Measurements from ENCODE around the gene CHRNE. TPM values are rescaled to one million over a fixed set of nuclear protein-coding genes. Genes with fewer than 3 reads are reported as not detected.

CHRNE gene
- total and polyA plus RNA-seq, 7 donors, result 0.16 to 1.1 (median 0.34) TPM

DNA sequence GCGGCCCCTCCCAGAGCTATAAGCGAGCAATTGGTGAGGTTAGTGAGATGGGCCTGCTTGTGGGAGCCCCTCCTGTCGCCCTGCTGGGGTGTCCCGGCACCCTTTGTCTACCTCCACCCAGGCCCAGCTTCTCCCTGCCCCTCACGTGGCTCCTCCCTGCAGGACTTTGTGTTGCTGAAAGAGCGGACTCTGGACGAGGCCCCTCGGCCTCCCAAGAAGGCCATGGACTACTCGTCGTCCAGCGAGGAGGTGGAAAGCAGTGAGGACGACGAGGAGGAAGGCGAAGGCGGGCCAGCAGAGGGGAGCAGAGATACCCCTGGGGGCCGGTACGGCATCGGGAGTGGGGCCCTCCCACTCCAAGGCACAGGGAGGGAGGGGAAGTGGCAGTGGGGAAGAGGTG, 9.6 kb downstream of the CHRNE start:
- TF ChIP-seq, protein P1, sequence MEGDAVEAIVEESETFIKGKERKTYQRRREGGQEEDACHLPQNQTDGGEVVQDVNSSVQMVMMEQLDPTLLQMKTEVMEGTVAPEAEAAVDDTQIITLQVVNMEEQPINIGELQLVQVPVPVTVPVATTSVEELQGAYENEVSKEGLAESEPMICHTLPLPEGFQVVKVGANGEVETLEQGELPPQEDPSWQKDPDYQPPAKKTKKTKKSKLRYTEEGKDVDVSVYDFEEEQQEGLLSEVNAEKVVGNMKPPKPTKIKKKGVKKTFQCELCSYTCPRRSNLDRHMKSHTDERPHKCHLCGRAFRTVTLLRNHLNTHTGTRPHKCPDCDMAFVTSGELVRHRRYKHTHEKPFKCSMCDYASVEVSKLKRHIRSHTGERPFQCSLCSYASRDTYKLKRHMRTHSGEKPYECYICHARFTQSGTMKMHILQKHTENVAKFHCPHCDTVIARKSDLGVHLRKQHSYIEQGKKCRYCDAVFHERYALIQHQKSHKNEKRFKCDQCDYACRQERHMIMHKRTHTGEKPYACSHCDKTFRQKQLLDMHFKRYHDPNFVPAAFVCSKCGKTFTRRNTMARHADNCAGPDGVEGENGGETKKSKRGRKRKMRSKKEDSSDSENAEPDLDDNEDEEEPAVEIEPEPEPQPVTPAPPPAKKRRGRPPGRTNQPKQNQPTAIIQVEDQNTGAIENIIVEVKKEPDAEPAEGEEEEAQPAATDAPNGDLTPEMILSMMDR (IDR thresholded peaks at IDR 0.05), result no peak
- Histone ChIP-seq H3K4me3 (no peak overlapping the region), H3K4me1 (no peaks in the 10 kb centered on the region), H3K36me3 (ENCODE audit: insufficient read depth in 1 of 2, low read depth in 1 of 2) (peaks cover 0 to 91% of the 10 kb centered on the region in 2 donors), H3K27ac (no peak overlapping the region), H3K27me3 (ENCODE audit: insufficient read depth in 3 of 3, low read length in 2 of 3) (no peaks in the 10 kb centered on the region), H3K9me3 (no peaks in the 10 kb centered on the region)
- intact Hi-C loops (cut with DNase I), result no loop called here
- ATAC-seq, result no peak
- 85 to 91% (median 90%) methylated on average over 13 to 18 of the region's 18 CpGs for WGBS, 3 donors
- peak in 1 of 2 donors; percentile 48 for DNase-seq

DNA sequence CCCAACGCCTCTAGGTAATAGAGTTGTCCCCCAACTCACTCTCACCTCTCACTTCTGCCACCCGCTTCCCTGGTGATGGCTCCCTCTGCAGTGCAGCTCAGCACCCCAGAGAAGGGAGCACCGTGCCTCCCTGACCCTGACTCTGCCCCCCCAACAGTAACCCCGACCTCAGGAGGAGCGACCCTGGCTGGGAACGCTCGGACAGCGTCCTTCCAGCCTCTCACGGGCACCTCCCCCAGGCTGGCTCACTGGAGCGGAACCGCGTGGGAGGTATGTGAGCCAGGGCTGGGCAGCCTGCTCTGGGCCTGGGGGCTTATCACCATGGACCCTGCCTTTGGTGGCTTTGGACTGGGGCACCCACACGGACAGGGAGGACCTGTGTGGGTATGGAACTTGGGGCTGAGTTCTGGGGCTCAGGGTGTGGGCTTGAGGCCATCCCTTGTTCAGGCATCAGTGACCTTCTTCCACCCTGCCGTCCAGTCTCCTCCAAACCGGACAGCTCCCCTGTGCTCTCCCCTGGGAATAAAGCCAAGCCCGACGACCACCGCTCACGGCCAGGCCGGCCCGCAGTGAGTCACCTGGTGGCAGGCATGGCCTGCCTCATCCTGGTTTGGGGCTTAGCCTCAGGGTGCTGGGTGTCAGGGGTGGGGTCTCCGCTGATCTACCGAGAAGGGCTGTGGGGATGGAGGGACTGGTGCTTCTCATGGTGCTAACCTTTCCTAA, 10.2 kb downstream of the CHRNE start:
- ATAC-seq, result no peak
- DNase-seq, result peak in 1 of 2 donors; percentile 50
- WGBS, 3 donors, result 82 to 87% (median 84%) methylated on average over 22 to 23 of the region's 23 CpGs
- Histone ChIP-seq H3K27me3 (ENCODE audit: insufficient read depth in 3 of 3, low read length in 2 of 3) (no peaks in the 10 kb centered on the region), H3K36me3 (ENCODE audit: insufficient read depth in 1 of 2, low read depth in 1 of 2) (peaks cover 0 to 97% of the 10 kb centered on the region in 2 donors), H3K4me1 (no peaks in the 10 kb centered on the region), H3K4me3 (no peak overlapping the region), H3K27ac (no peak overlapping the region), H3K9me3 (no peaks in the 10 kb centered on the region)
- intact Hi-C loops (cut with DNase I), result no loop called here
- TF ChIP-seq, protein P1 (IDR thresholded peaks at IDR 0.05), result no peak

DNA sequence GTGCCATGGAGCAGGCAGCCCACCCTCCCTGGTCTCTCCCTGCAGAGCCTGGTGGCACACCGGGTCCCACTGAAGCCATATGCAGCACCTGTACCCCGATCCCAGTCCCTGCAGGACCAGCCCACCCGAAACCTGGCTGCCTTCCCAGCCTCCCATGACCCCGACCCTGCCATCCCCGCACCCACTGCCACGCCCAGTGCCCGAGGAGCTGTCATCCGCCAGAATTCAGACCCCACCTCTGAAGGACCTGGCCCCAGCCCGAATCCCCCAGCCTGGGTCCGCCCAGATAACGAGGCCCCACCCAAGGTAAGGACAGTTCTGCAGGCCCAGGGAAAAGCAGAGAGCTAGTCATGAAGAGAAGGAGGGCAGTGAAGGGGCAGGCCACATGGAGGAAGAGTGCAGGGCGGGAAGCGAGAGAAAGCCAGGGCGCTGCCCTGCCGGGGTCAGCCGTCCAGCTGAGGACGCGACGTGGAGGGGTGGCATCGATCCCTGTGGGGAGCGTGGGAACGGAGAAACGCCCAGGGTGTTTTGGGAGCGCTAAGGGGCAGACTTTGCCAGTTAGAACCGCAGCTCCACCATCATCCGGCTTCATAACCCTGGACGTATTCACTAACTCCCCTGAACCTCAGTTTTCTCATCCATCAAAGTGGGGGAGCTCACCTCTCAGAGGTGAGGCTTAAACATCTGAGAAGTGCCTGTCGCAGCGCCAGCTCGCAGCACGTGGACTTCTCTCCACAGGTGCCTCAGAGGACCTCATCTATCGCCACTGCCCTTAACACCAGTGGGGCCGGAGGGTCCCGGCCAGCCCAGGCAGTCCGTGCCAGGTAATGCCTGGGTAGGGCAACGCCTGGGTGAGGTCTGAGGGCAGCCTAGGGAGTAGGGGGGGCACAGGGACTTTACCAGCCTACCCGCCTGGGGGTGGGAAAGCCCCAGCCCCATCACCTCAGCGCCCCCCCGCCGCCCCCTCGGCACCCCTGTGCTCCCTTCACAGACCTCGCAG, 11.2 kb downstream of the CHRNE start:
- Histone ChIP-seq H3K27ac (no peak overlapping the region), H3K27me3 (ENCODE audit: insufficient read depth in 3 of 3, low read length in 2 of 3) (no peaks in the 10 kb centered on the region), H3K9me3 (no peaks in the 10 kb centered on the region), H3K36me3 (ENCODE audit: insufficient read depth in 1 of 2, low read depth in 1 of 2) (peaks cover 1 to 100% of the 10 kb centered on the region in 2 donors), H3K4me3 (no peak overlapping the region), H3K4me1 (no peaks in the 10 kb centered on the region)
- WGBS, 3 donors, result 89 to 95% (median 90%) methylated on average over 40 to 42 of the region's 42 CpGs
- ATAC-seq, result no peak
- TF ChIP-seq, protein P1 (IDR thresholded peaks at IDR 0.05), result no peak
- DNase-seq, result peak in 1 of 2 donors; percentile 47
- intact Hi-C loops (cut with DNase I), result no loop called here

DNA sequence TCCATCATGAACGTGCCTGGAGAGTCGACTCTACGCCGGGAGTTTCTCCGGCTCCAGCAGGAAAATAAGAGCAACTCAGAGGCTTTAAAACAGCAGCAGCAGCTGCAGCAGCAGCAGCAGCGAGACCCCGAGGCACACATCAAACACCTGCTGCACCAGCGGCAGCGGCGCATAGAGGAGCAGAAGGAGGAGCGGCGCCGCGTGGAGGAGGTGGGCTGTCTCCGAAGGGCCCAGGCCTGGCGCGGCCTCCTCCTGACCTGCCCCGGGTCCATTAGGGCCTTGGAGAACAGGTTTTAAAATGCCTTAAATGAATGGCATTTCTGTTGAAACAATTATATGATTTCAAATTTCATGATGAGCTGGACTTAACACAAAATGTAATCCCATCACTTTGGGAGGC, 15.3 kb downstream of the CHRNE start:
- DNase-seq (no peak), ATAC-seq (no peak)
- H3K36me3 ChIP-seq (ENCODE audit: insufficient read depth in 1 of 2, low read depth in 1 of 2), result peaks cover 5 to 88% of the 10 kb centered on the region in 2 donors
- no peaks in the 10 kb centered on the region for H3K27me3 ChIP-seq (ENCODE audit: insufficient read depth in 3 of 3, low read length in 2 of 3)
- intact Hi-C loops (cut with DNase I), result loop anchor here (2.0 to 10.0 kb wide), 4 partner anchors 53 to 155 kb away; partner anchors contain the start of genes MINK1 (in 2 of the 2), CXCL16 (in 1 of the 2), MED11 (in 1 of the 2) and VMO1 (in 1 of the 2)
- no peak overlapping the region for H3K27ac ChIP-seq
- H3K4me1 ChIP-seq, result no peaks in the 10 kb centered on the region
- WGBS, 3 donors, result 78 to 87% (median 82%) methylated on average over 18 of the region's 18 CpGs
- no peak overlapping the region for H3K4me3 ChIP-seq
- no peaks in the 10 kb centered on the region for H3K9me3 ChIP-seq
- TF ChIP-seq, protein P1 (IDR thresholded peaks at IDR 0.05), result no peak
